ENCODE data around the gene MIPOL1. TPM values are rescaled to one million over a fixed set of nuclear protein-coding genes. Genes with fewer than 3 reads are reported as not detected.

Gene MIPOL1
- total and polyA plus RNA-seq, 8 donors = 10.4 to 16.0 (median 12.4) TPM

- H3K9me3 ChIP-seq = no peaks in the 10 kb centered on the region
- TF ChIP-seq CTCF (IDR thresholded peaks at IDR 0.05) = no peak
- DNase-seq (peak in 2 of 4 donors; percentile 13 to 25), ATAC-seq (peak; percentile 5)
- no peaks in the 10 kb centered on the region for H3K36me3 ChIP-seq
- H3K27ac ChIP-seq = peak overlapping the region; percentile 65 to 79
- H3K4me1 ChIP-seq = peaks cover 0 to 5% of the 10 kb centered on the region in 2 donors
- intact Hi-C loops (cut with DNase I) = no loop called here
- H3K27me3 ChIP-seq = peaks cover 71 to 83% of the 10 kb centered on the region in 2 donors
- no peak overlapping the region for H3K4me3 ChIP-seq
Observed at GRCh38 chr14:37585101-37585511, 387.4 kb downstream of the MIPOL1 start.

DNA sequence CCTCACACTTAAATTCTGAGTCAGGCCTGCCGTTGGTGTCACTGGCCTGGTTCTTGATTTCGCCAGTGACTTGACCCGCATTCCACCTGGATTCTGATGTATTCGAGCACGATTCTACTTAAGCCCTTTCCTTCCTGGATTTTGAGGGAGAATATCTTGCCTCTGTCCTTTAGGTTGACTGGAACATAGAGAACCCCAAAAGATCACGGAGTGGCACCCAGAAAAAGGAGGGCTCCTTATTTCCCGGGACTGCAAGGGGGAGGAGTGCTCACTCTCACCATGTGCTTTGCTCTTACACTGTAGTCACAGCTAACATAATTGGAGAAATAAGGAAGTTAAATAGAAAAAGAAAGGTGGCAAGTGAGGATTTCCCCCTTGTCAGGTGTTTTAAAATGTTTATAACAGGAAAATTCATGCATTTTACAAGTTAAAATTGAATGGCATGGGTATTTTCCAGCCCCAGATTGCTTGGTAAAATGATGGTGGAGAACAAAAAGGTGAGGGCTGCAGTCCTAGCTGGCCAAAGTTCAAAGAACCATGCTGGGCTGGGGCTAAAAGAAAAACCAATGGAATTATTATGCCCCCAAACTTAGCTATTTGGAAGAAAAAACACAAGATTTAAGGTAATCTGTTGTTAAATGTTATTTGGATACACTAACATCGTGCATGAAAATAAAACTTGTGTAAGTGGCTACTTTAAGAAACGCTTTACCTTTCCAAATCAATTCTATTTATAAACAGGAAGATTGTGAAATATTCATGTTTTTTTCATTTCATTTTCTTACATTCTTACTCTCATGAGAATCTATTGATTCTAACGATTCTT, 388.4 kb downstream of the MIPOL1 start:
- ATAC-seq = no peak
- peak overlapping the region; percentile 71 to 79 for H3K27ac ChIP-seq
- H3K9me3 ChIP-seq = no peaks in the 10 kb centered on the region
- intact Hi-C loops (cut with DNase I) = no loop called here
- peaks cover 0 to 5% of the 10 kb centered on the region in 2 donors for H3K4me1 ChIP-seq
- DNase-seq = peak in 1 of 4 donors; percentile 16
- no peak for TF ChIP-seq CTCF (IDR thresholded peaks at IDR 0.05)
- peaks cover 82 to 89% of the 10 kb centered on the region in 2 donors for H3K27me3 ChIP-seq
- no peaks in the 10 kb centered on the region for H3K36me3 ChIP-seq
- no peak overlapping the region for H3K4me3 ChIP-seq

DNA sequence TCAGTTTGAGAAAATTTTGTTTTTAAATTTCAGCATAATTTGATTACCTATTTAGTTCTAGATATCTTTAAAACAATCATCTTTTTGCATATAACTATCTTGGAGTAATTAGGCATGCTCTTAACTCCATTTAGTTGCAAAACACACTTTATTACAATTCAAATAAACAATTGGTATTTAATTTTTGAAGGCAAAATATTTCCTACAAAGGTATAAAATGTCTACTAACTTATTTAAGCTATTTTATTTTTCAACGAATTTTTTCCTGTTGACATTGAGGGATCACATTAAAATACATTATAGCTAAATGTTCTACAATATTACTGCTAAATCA, 389.0 kb downstream of the MIPOL1 start:
- DNase-seq (no peak), ATAC-seq (no peak)
- no peaks in the 10 kb centered on the region for H3K36me3 ChIP-seq
- H3K27me3 ChIP-seq = peaks cover 88 to 95% of the 10 kb centered on the region in 2 donors
- H3K4me3 ChIP-seq = no peak overlapping the region
- intact Hi-C loops (cut with DNase I) = no loop called here
- H3K4me1 ChIP-seq = peaks cover 0 to 5% of the 10 kb centered on the region in 2 donors
- peak overlapping the region; percentile 71 to 79 for H3K27ac ChIP-seq
- H3K9me3 ChIP-seq = no peaks in the 10 kb centered on the region
- TF ChIP-seq CTCF (IDR thresholded peaks at IDR 0.05) = no peak

- Histone ChIP-seq H3K9me3 (no peaks in the 10 kb centered on the region), H3K27me3 (peaks cover 93 to 98% of the 10 kb centered on the region in 2 donors), H3K27ac (peak overlapping the region; percentile 71 to 72), H3K36me3 (no peaks in the 10 kb centered on the region), H3K4me3 (peak overlapping the region in 1 of 2 donors; percentile 43), H3K4me1 (peaks cover 0 to 5% of the 10 kb centered on the region in 2 donors)
- intact Hi-C loops (cut with DNase I) = no loop called here
- ATAC-seq = no peak
- peak in 2 of 4 donors; percentile 10 to 37 for DNase-seq
- TF ChIP-seq CTCF (IDR thresholded peaks at IDR 0.05) = no peak
Observed at GRCh38 chr14:37587131-37587803, 389.5 kb downstream of the MIPOL1 start.
